8988T (cell line): ENCODE results near the gene ANKS1B.
"Not testable (repeated sequence)": the region's sequence is repeated elsewhere in the genome, so short reads cannot be mapped to it uniquely, and the experiment has no call there.

Experiments used
- DNase-seq: peaks from one replicate; pipeline ENCODE4 v3.0.0; 2011

The ANKS1B gene

GRCh38 chr12:99039367-99040120 lies 945.2 kb downstream of the ANKS1B start:
- no peak for DNase-seq

- no peak for DNase-seq
These were observed 948.2 kb downstream of the ANKS1B start for GRCh38 chr12:99036566-99036965.

- no peak for DNase-seq
These were observed 948.9 kb downstream of the ANKS1B start for GRCh38 chr12:99035803-99036202.

GRCh38 chr12:99034201-99034600 lies 950.5 kb downstream of the ANKS1B start:
- not testable (repeated sequence) for DNase-seq

- no peak for DNase-seq
These were observed 955.0 kb downstream of the ANKS1B start for GRCh38 chr12:99029511-99030271.

- DNase-seq, result no peak
These were observed 957.3 kb downstream of the ANKS1B start for GRCh38 chr12:99027461-99027860.

GRCh38 chr12:99027055-99027393 lies 957.7 kb downstream of the ANKS1B start:
- DNase-seq, result no peak

- DNase-seq, result no peak
These were observed 958.2 kb downstream of the ANKS1B start for GRCh38 chr12:99026332-99027054.

- DNase-seq, result no peak
These were observed 959.9 kb downstream of the ANKS1B start for GRCh38 chr12:99024870-99025269.

GRCh38 chr12:99024191-99024590 lies 960.5 kb downstream of the ANKS1B start:
- no peak for DNase-seq

- no peak for DNase-seq
These were observed 963.9 kb downstream of the ANKS1B start for GRCh38 chr12:99020871-99021270.

- no peak for DNase-seq
These were observed 964.9 kb downstream of the ANKS1B start for GRCh38 chr12:99019798-99020197.

GRCh38 chr12:99017971-99018370 lies 966.8 kb downstream of the ANKS1B start:
- no peak for DNase-seq

GRCh38 chr12:99009654-99010296 lies 975.0 kb downstream of the ANKS1B start:
- DNase-seq, result no peak

GRCh38 chr12:99005601-99006000 lies 979.1 kb downstream of the ANKS1B start:
- DNase-seq, result no peak

- no peak for DNase-seq
These were observed 979.8 kb downstream of the ANKS1B start for GRCh38 chr12:99004799-99005466.

- no peak for DNase-seq
These were observed 982.0 kb downstream of the ANKS1B start for GRCh38 chr12:99002731-99003130.

- DNase-seq, result no peak
These were observed 982.6 kb downstream of the ANKS1B start for GRCh38 chr12:99002156-99002555.

GRCh38 chr12:98999559-98999958 lies 985.2 kb downstream of the ANKS1B start:
- no peak for DNase-seq

- DNase-seq, result peak; percentile 18
These were observed 985.9 kb downstream of the ANKS1B start for GRCh38 chr12:98998697-98999299.

- no peak for DNase-seq
These were observed 986.8 kb downstream of the ANKS1B start for GRCh38 chr12:98997899-98998298.

- no peak for DNase-seq
These were observed 994.1 kb downstream of the ANKS1B start for GRCh38 chr12:98990648-98991047.
